ENCODE data around the gene UGT1A8.

The UGT1A8 gene

GRCh38 chr2:233789554-233789953 is 172.1 kb downstream of the UGT1A8 start:
- H2BK120ac ChIP-seq (ENCODE audit: low read depth, low read length), result no peak overlapping the region
- no peaks in the 10 kb centered on the region for H3K27me3 ChIP-seq (ENCODE audit: insufficient read depth, low read length, poor library complexity)
- no peak overlapping the region for H3K18ac ChIP-seq (ENCODE audit: low read length)
- no peaks in the 10 kb centered on the region for H3K79me2 ChIP-seq (ENCODE audit: control insufficient read depth, insufficient read depth, low read length)
- no CpG with 5 or more reads among the region's 7 CpGs for WGBS (ENCODE audit: extremely low coverage, insufficient coverage, low lambda C conversion rate)
- no peak overlapping the region for H3K4me2 ChIP-seq (ENCODE audit: low read length)
- H3K4me3 ChIP-seq (ENCODE audit: low read length), result no peak overlapping the region
- H3K4ac ChIP-seq (ENCODE audit: low read depth, low read length), result no peak overlapping the region
- no peaks in the 10 kb centered on the region for H3K36me3 ChIP-seq (ENCODE audit: control insufficient read depth, insufficient read depth, low read length)
- no peak overlapping the region for H4K8ac ChIP-seq (ENCODE audit: low read depth, low read length)
- no peaks in the 10 kb centered on the region for H3K79me1 ChIP-seq (ENCODE audit: low read length)
- H2AK5ac ChIP-seq (ENCODE audit: low read length), result no peak overlapping the region
- no peak overlapping the region for H2BK15ac ChIP-seq (replicated peaks; ENCODE audit: low read depth)
- H3K27ac ChIP-seq (ENCODE audit: low read depth, low read length), result no peak overlapping the region
- no peaks in the 10 kb centered on the region for H3K4me1 ChIP-seq (ENCODE audit: control insufficient read depth, low read depth, low read length)
- no peak overlapping the region for H2BK5ac ChIP-seq (ENCODE audit: low read length)
- no peak overlapping the region for H3K56ac ChIP-seq (ENCODE audit: low read length)
- H4K5ac ChIP-seq (ENCODE audit: low read length), result no peak overlapping the region
- DNase-seq, result no peak
- H3K23ac ChIP-seq (ENCODE audit: low read length), result no peak overlapping the region
- H3K9ac ChIP-seq (ENCODE audit: low read length), result no peak overlapping the region

- Histone ChIP-seq H2BK120ac (ENCODE audit: low read depth, low read length) (no peak overlapping the region), H3K23ac (ENCODE audit: low read length) (no peak overlapping the region), H3K36me3 (ENCODE audit: control insufficient read depth, insufficient read depth, low read length) (no peaks in the 10 kb centered on the region), H3K4me1 (ENCODE audit: control insufficient read depth, low read depth, low read length) (no peaks in the 10 kb centered on the region), H3K79me2 (ENCODE audit: control insufficient read depth, insufficient read depth, low read length) (no peaks in the 10 kb centered on the region), H3K27ac (ENCODE audit: low read depth, low read length) (no peak overlapping the region), H3K79me1 (ENCODE audit: low read length) (no peaks in the 10 kb centered on the region), H3K4me2 (ENCODE audit: low read length) (no peak overlapping the region), H4K8ac (ENCODE audit: low read depth, low read length) (no peak overlapping the region), H4K5ac (ENCODE audit: low read length) (no peak overlapping the region), H2BK15ac (replicated peaks; ENCODE audit: low read depth) (no peak overlapping the region), H3K18ac (ENCODE audit: low read length) (no peak overlapping the region), H2AK5ac (ENCODE audit: low read length) (no peak overlapping the region), H3K27me3 (ENCODE audit: insufficient read depth, low read length, poor library complexity) (no peaks in the 10 kb centered on the region), H3K4me3 (ENCODE audit: low read length) (no peak overlapping the region), H3K56ac (ENCODE audit: low read length) (no peak overlapping the region), H3K9ac (ENCODE audit: low read length) (no peak overlapping the region), H2BK5ac (ENCODE audit: low read length) (no peak overlapping the region), H3K4ac (ENCODE audit: low read depth, low read length) (no peak overlapping the region)
- DNase-seq, result no peak
- WGBS (ENCODE audit: extremely low coverage, insufficient coverage, low lambda C conversion rate), result no CpG with 5 or more reads among the region's 18 CpGs
Measured at GRCh38 chr2:233791151-233791882, 173.9 kb downstream of the UGT1A8 start.

GRCh38 chr2:233791883-233792329 is 174.5 kb downstream of the UGT1A8 start:
- H3K4me2 ChIP-seq (ENCODE audit: low read length), result no peak overlapping the region
- H3K27me3 ChIP-seq (ENCODE audit: insufficient read depth, low read length, poor library complexity), result no peaks in the 10 kb centered on the region
- no peak overlapping the region for H2AK5ac ChIP-seq (ENCODE audit: low read length)
- H3K27ac ChIP-seq (ENCODE audit: low read depth, low read length), result no peak overlapping the region
- no peak overlapping the region for H2BK120ac ChIP-seq (ENCODE audit: low read depth, low read length)
- H3K4me3 ChIP-seq (ENCODE audit: low read length), result no peak overlapping the region
- no peaks in the 10 kb centered on the region for H3K79me2 ChIP-seq (ENCODE audit: control insufficient read depth, insufficient read depth, low read length)
- no peak overlapping the region for H4K8ac ChIP-seq (ENCODE audit: low read depth, low read length)
- H2BK15ac ChIP-seq (replicated peaks; ENCODE audit: low read depth), result no peak overlapping the region
- H4K5ac ChIP-seq (ENCODE audit: low read length), result no peak overlapping the region
- no peak overlapping the region for H3K23ac ChIP-seq (ENCODE audit: low read length)
- H3K4ac ChIP-seq (ENCODE audit: low read depth, low read length), result no peak overlapping the region
- no peak overlapping the region for H3K56ac ChIP-seq (ENCODE audit: low read length)
- H2BK5ac ChIP-seq (ENCODE audit: low read length), result no peak overlapping the region
- no peak overlapping the region for H3K18ac ChIP-seq (ENCODE audit: low read length)
- no peaks in the 10 kb centered on the region for H3K4me1 ChIP-seq (ENCODE audit: control insufficient read depth, low read depth, low read length)
- no peak overlapping the region for H3K9ac ChIP-seq (ENCODE audit: low read length)
- no peak for DNase-seq
- H3K79me1 ChIP-seq (ENCODE audit: low read length), result no peaks in the 10 kb centered on the region
- WGBS (ENCODE audit: extremely low coverage, insufficient coverage, low lambda C conversion rate), result no CpG with 5 or more reads among the region's 9 CpGs
- no peaks in the 10 kb centered on the region for H3K36me3 ChIP-seq (ENCODE audit: control insufficient read depth, insufficient read depth, low read length)

GRCh38 chr2:233792720-233793119 is 175.3 kb downstream of the UGT1A8 start:
- H2BK15ac ChIP-seq (replicated peaks; ENCODE audit: low read depth), result no peak overlapping the region
- no peak overlapping the region for H2BK5ac ChIP-seq (ENCODE audit: low read length)
- no peak overlapping the region for H3K9ac ChIP-seq (ENCODE audit: low read length)
- no peak overlapping the region for H3K56ac ChIP-seq (ENCODE audit: low read length)
- no peaks in the 10 kb centered on the region for H3K79me1 ChIP-seq (ENCODE audit: low read length)
- no peaks in the 10 kb centered on the region for H3K79me2 ChIP-seq (ENCODE audit: control insufficient read depth, insufficient read depth, low read length)
- H3K4me2 ChIP-seq (ENCODE audit: low read length), result no peak overlapping the region
- no peak overlapping the region for H4K5ac ChIP-seq (ENCODE audit: low read length)
- H3K23ac ChIP-seq (ENCODE audit: low read length), result no peak overlapping the region
- no peak overlapping the region for H4K8ac ChIP-seq (ENCODE audit: low read depth, low read length)
- no peak overlapping the region for H3K18ac ChIP-seq (ENCODE audit: low read length)
- H3K27me3 ChIP-seq (ENCODE audit: insufficient read depth, low read length, poor library complexity), result no peaks in the 10 kb centered on the region
- no peak for DNase-seq
- no peak overlapping the region for H3K27ac ChIP-seq (ENCODE audit: low read depth, low read length)
- no peak overlapping the region for H2BK120ac ChIP-seq (ENCODE audit: low read depth, low read length)
- no peak overlapping the region for H3K4ac ChIP-seq (ENCODE audit: low read depth, low read length)
- H2AK5ac ChIP-seq (ENCODE audit: low read length), result no peak overlapping the region
- H3K4me1 ChIP-seq (ENCODE audit: control insufficient read depth, low read depth, low read length), result no peaks in the 10 kb centered on the region
- no peak overlapping the region for H3K4me3 ChIP-seq (ENCODE audit: low read length)
- H3K36me3 ChIP-seq (ENCODE audit: control insufficient read depth, insufficient read depth, low read length), result no peaks in the 10 kb centered on the region
- WGBS (ENCODE audit: extremely low coverage, insufficient coverage, low lambda C conversion rate), result no CpG with 5 or more reads among the region's 7 CpGs

GRCh38 chr2:233793465-233794127 is 176.2 kb downstream of the UGT1A8 start:
- DNase-seq, result no peak
- H3K56ac ChIP-seq (ENCODE audit: low read length), result no peak overlapping the region
- no peak overlapping the region for H3K4me2 ChIP-seq (ENCODE audit: low read length)
- H3K4me1 ChIP-seq (ENCODE audit: control insufficient read depth, low read depth, low read length), result no peaks in the 10 kb centered on the region
- no peaks in the 10 kb centered on the region for H3K79me1 ChIP-seq (ENCODE audit: low read length)
- H3K79me2 ChIP-seq (ENCODE audit: control insufficient read depth, insufficient read depth, low read length), result no peaks in the 10 kb centered on the region
- H3K27me3 ChIP-seq (ENCODE audit: insufficient read depth, low read length, poor library complexity), result no peaks in the 10 kb centered on the region
- H3K23ac ChIP-seq (ENCODE audit: low read length), result peak overlapping the region; percentile 45
- no peak overlapping the region for H3K9ac ChIP-seq (ENCODE audit: low read length)
- no peak overlapping the region for H4K8ac ChIP-seq (ENCODE audit: low read depth, low read length)
- no peak overlapping the region for H2AK5ac ChIP-seq (ENCODE audit: low read length)
- H3K4me3 ChIP-seq (ENCODE audit: low read length), result no peak overlapping the region
- H3K18ac ChIP-seq (ENCODE audit: low read length), result no peak overlapping the region
- no CpG with 5 or more reads among the region's 18 CpGs for WGBS (ENCODE audit: extremely low coverage, insufficient coverage, low lambda C conversion rate)
- no peak overlapping the region for H2BK5ac ChIP-seq (ENCODE audit: low read length)
- H2BK15ac ChIP-seq (replicated peaks; ENCODE audit: low read depth), result no peak overlapping the region
- H2BK120ac ChIP-seq (ENCODE audit: low read depth, low read length), result no peak overlapping the region
- no peak overlapping the region for H3K27ac ChIP-seq (ENCODE audit: low read depth, low read length)
- no peak overlapping the region for H4K5ac ChIP-seq (ENCODE audit: low read length)
- H3K36me3 ChIP-seq (ENCODE audit: control insufficient read depth, insufficient read depth, low read length), result no peaks in the 10 kb centered on the region
- H3K4ac ChIP-seq (ENCODE audit: low read depth, low read length), result no peak overlapping the region
